Loucy (cell line): Measurements from ENCODE around the gene MEIS3.
A peak's percentile ranks its signal among the peaks of the same experiment; 100 is the strongest.

Experiments used
- H2AFZ ChIP-seq: fragments of 200-600 bp; sonication (generic); 2 replicates; pipeline ENCODE4 v1.6.0; 2016; ENCODE audit warnings: antibody characterized with exemption, mild to moderate bottlenecking, low read length, moderate library complexity
- H3F3A ChIP-seq: fragments of 200-600 bp; 2 replicates; pipeline ENCODE4 v1.6.0; 2016; ENCODE audit warnings: antibody characterized with exemption, low read depth, mild to moderate bottlenecking
- H3K27me3 ChIP-seq: fragments of 200-600 bp; sonication (generic); 2 replicates; pipeline ENCODE4 v1.6.1; 2014; ENCODE audit warnings: low read length, mild to moderate bottlenecking; ENCODE audit not compliant: insufficient read depth, poor library complexity, severe bottlenecking
- H3K36me3 ChIP-seq: fragments of 200-600 bp; sonication (generic); 2 replicates; pipeline ENCODE4 v1.6.1; 2016; ENCODE audit warnings: low read length; ENCODE audit not compliant: insufficient read depth
- H3K4me1 ChIP-seq: fragments of 200-600 bp; sonication (generic); 2 replicates; pipeline ENCODE4 v1.5.1; 2014; ENCODE audit warnings: low read length, mild to moderate bottlenecking; ENCODE audit not compliant: insufficient read depth, poor library complexity, severe bottlenecking
- H3K4me2 ChIP-seq: fragments of 200-600 bp; sonication (generic); 2 replicates; pipeline ENCODE4 v1.6.0; 2014; ENCODE audit warnings: antibody characterized with exemption, low read length, low read depth, mild to moderate bottlenecking; ENCODE audit not compliant: poor library complexity, severe bottlenecking
- H3K4me3 ChIP-seq: fragments of 200-600 bp; sonication (generic); 2 replicates; pipeline ENCODE4 v1.5.1; 2014; ENCODE audit warnings: low read length, mild to moderate bottlenecking, mixed read lengths; ENCODE audit not compliant: poor library complexity, severe bottlenecking
- H3K79me2 ChIP-seq: fragments of 200-600 bp; sonication (generic); 2 replicates; pipeline ENCODE4 v1.6.1; 2014; ENCODE audit warnings: low read length; ENCODE audit not compliant: insufficient read depth
- H3K9ac ChIP-seq: fragments of 200-600 bp; sonication (generic); 2 replicates; pipeline ENCODE4 v1.6.0; 2014; ENCODE audit warnings: mild to moderate bottlenecking, low read depth, low read length, moderate library complexity; ENCODE audit not compliant: poor library complexity, severe bottlenecking
- H3K9me2 ChIP-seq: fragments of 200-600 bp; sonication (generic); replicated peaks from 2 replicates; pipeline ENCODE4 v1.6.1; 2016; ENCODE audit warnings: low read depth, low read length, mixed read lengths
- H3K9me3 ChIP-seq: fragments of 200-600 bp; sonication (generic); 2 replicates; pipeline ENCODE4 v1.6.1; 2014; ENCODE audit warnings: mild to moderate bottlenecking, antibody characterized with exemption, low read length, low read depth; ENCODE audit not compliant: insufficient read depth
- H4K20me1 ChIP-seq: fragments of 200-600 bp; sonication (generic); 2 replicates; pipeline ENCODE4 v1.6.0; 2014; ENCODE audit warnings: antibody characterized with exemption, low read length, mild to moderate bottlenecking; ENCODE audit not compliant: insufficient read depth, poor library complexity, severe bottlenecking
- CTCF ChIP-seq: fragments of 200-600 bp; sonication (generic); conservative IDR thresholded peaks from 2 replicates; pipeline ENCODE4 v1.5.1; 2014; ENCODE audit warnings: mild to moderate bottlenecking, antibody characterized with exemption, low read length
- EZH2phosphoT487 ChIP-seq: fragments of 200-600 bp; IDR thresholded peaks from 2 replicates; pipeline ENCODE4 v1.6.1; 2018; ENCODE audit warnings: antibody characterized with exemption, mild to moderate bottlenecking, moderate library complexity, borderline replicate concordance

Gene MEIS3

GRCh38 chr19:47357788-47358680 is 61.3 kb downstream of the MEIS3 start:
- H3K9ac ChIP-seq, result no peak overlapping the region

DNA sequence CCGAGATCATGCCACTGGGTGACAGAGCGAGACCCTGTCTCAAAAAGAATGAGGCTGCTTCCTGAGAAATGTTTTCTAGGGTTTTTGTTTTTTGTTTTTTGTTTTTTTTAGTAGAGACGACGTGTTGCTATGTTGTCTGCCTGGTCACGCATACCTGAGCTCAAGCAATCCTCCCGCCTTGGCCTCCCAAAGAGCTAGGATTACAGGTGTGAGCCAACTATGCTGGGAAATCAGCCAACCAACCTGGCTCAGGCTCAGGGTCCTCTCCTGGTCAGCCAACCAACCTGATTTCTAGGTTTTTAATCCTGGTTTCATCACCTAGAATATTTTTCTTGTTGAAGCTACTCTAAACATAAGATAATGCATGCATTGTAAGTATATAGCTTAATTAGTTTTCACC is 62.4 kb downstream of the MEIS3 start:
- Histone ChIP-seq H3K4me2 (no peak overlapping the region), H3K4me1 (peaks cover 4% of the 10 kb centered on the region), H2AFZ (no peak overlapping the region), H3K9ac (no peak overlapping the region), H3K36me3 (peaks cover 71% of the 10 kb centered on the region; the same call in 1 of the 2 replicates), H3K79me2 (peaks cover 27% of the 10 kb centered on the region), H3K4me3 (no peak overlapping the region), H3K9me2 (no peaks in the 10 kb centered on the region), H3F3A (no peaks in the 10 kb centered on the region), H4K20me1 (no peaks in the 10 kb centered on the region), H3K9me3 (no peaks in the 10 kb centered on the region), H3K27me3 (no peaks in the 10 kb centered on the region)
- TF ChIP-seq CTCF, result no peak
- no peak for TF ChIP-seq EZH2phosphoT487

More at GRCh38 chr19:47357788-47358680, 61.3 kb downstream of the MEIS3 start:
- Histone ChIP-seq H3K4me3 (no peak overlapping the region), H4K20me1 (no peaks in the 10 kb centered on the region), H3K9me2 (no peaks in the 10 kb centered on the region), H3K4me2 (no peak overlapping the region), H3K27me3 (no peaks in the 10 kb centered on the region), H3F3A (no peaks in the 10 kb centered on the region), H3K4me1 (no peaks in the 10 kb centered on the region), H2AFZ (no peak overlapping the region), H3K9me3 (no peaks in the 10 kb centered on the region), H3K36me3 (peaks cover 72% of the 10 kb centered on the region; the same call in 1 of the 2 replicates), H3K79me2 (peaks cover 16% of the 10 kb centered on the region; the same call in 1 of the 2 replicates)
- TF ChIP-seq EZH2phosphoT487 (no peak), CTCF (peak; percentile 50)

- peaks cover 22% of the 10 kb centered on the region for H3K4me1 ChIP-seq
- H3K27me3 ChIP-seq, result no peaks in the 10 kb centered on the region
- no peak overlapping the region for H3K9ac ChIP-seq
- H3K79me2 ChIP-seq, result peaks cover 48% of the 10 kb centered on the region
- no peaks in the 10 kb centered on the region for H3F3A ChIP-seq
- H3K36me3 ChIP-seq, result peaks cover 47% of the 10 kb centered on the region; the same call in 1 of the 2 replicates
- no peak overlapping the region for H2AFZ ChIP-seq
- H3K4me2 ChIP-seq, result no peak overlapping the region
- H3K9me3 ChIP-seq, result no peaks in the 10 kb centered on the region
- no peaks in the 10 kb centered on the region for H3K9me2 ChIP-seq
- TF ChIP-seq CTCF (no peak), EZH2phosphoT487 (no peak)
- peaks cover 13% of the 10 kb centered on the region for H4K20me1 ChIP-seq
- no peak overlapping the region for H3K4me3 ChIP-seq
These were observed 66.0 kb downstream of the MEIS3 start for GRCh38 chr19:47353307-47353712.
